Right hindlimb (tissue), 1 donor: ENCODE results near the gene NBPF19.
"Not testable (repeated sequence)": the region's sequence is repeated elsewhere in the genome, so short reads cannot be mapped to it uniquely, and the experiment has no call there.

Experiments
- DNase-seq: peaks from one replicate; pipeline ENCODE4 v3.0.0-alpha.2; 2018

NBPF19 gene

GRCh38 chr1:149474745-149475144 lies at the start of gene NBPF19:
NBPF19 (plus strand) TSS chr1:149475045; CDS start chr1:149475933, 888 bp downstream.
- not testable (repeated sequence) for DNase-seq

GRCh38 chr1:149428317-149428716 lies 46.5 kb upstream of the NBPF19 start:
- DNase-seq = not testable (repeated sequence)

- DNase-seq = peak; percentile 76
These were observed 29.4 kb upstream of the NBPF19 start for GRCh38 chr1:149445451-149445850.

- not testable (repeated sequence) for DNase-seq
These were observed 22.6 kb upstream of the NBPF19 start for GRCh38 chr1:149452196-149452595.

GRCh38 chr1:149452652-149453051 lies 22.2 kb upstream of the NBPF19 start:
- DNase-seq = not testable (repeated sequence)

- peak; percentile 41 for DNase-seq
These were observed 83.5 kb downstream of the NBPF19 start for GRCh38 chr1:149558350-149558825.

- DNase-seq = not testable (repeated sequence)
These were observed 87.0 kb downstream of the NBPF19 start for GRCh38 chr1:149561806-149562205.

- DNase-seq = not testable (repeated sequence)
These were observed 90.6 kb downstream of the NBPF19 start for GRCh38 chr1:149565485-149565884.

- not testable (repeated sequence) for DNase-seq
These were observed 97.9 kb downstream of the NBPF19 start for GRCh38 chr1:149572763-149573162.

- not testable (repeated sequence) for DNase-seq
These were observed 110.7 kb downstream of the NBPF19 start for GRCh38 chr1:149585592-149585991.
